Fibroblast of the aortic adventitia (primary cell): ENCODE measurements around the gene BCAS3. TPM values are rescaled to one million over a fixed set of nuclear protein-coding genes. Genes with fewer than 3 reads are reported as not detected.
A peak's percentile ranks its signal among the peaks of the same experiment; 100 is the strongest.

Experiments used
- DNase-seq: peaks from one replicate; pipeline ENCODE4 v3.0.0-alpha.2; 2010; ENCODE audit warnings: low read depth
- H3K4me3 ChIP-seq: 2 replicates; pipeline ENCODE4 v1.5.1; 2011; ENCODE audit warnings: low read depth, mild to moderate bottlenecking, control low read depth, low read length, moderate library complexity
- total RNA-seq: library from RNA; depleted of rRNA; stranded (reverse); fragments of >200 nt; gene quantifications from 2 replicates; pipeline ENCODE4 v1.2.3, GENCODE V29; 2012; ENCODE audit warnings: low replicate concordance
- TF ChIP-seq, protein P1 (sequence below): IDR thresholded peaks from 2 replicates; pipeline ENCODE4 v1.5.1; 2011; ENCODE audit warnings: mild to moderate bottlenecking, low read length, control low read depth, inconsistent platforms; ENCODE audit not compliant: insufficient read depth

The BCAS3 gene
- total RNA-seq, 1 donor = 29.6 TPM

DNA sequence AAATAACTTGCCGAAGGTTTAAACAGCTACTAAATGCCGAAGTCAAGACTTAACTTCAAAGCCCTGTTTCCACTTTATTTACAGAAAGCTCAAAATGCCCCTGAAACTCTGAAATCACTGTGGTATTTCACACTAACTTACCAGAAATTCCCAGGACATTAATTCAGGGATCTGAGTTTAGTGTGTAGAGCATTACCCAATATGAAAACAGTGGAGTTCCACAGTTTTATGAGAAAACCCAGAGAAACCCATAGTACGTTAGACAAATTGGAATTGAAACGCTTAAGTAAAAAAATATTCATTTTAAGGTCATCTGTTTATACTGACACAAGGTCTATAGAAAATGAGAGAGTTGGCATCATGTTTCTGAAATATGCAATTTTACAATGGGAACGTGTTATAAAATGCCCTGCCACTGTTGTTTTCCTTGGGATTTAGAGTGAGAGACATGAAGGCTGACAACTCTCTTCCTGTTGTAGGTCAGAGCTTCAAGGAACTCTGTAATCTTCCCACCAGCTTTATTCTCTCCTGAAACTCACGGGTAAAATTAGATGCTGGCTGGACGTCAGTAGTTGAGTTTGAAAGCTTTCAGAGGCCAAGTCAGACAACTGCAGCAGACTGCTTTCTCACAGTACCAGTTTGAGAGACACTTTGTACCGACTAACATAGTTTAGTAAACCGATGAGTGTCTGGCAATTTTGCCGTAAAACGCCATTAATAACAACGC lies 582.6 kb downstream of the BCAS3 start:
- H3K4me3 ChIP-seq = no peak overlapping the region
- peak; percentile 59 for DNase-seq
- TF ChIP-seq, protein P1, sequence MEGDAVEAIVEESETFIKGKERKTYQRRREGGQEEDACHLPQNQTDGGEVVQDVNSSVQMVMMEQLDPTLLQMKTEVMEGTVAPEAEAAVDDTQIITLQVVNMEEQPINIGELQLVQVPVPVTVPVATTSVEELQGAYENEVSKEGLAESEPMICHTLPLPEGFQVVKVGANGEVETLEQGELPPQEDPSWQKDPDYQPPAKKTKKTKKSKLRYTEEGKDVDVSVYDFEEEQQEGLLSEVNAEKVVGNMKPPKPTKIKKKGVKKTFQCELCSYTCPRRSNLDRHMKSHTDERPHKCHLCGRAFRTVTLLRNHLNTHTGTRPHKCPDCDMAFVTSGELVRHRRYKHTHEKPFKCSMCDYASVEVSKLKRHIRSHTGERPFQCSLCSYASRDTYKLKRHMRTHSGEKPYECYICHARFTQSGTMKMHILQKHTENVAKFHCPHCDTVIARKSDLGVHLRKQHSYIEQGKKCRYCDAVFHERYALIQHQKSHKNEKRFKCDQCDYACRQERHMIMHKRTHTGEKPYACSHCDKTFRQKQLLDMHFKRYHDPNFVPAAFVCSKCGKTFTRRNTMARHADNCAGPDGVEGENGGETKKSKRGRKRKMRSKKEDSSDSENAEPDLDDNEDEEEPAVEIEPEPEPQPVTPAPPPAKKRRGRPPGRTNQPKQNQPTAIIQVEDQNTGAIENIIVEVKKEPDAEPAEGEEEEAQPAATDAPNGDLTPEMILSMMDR = no peak

DNA sequence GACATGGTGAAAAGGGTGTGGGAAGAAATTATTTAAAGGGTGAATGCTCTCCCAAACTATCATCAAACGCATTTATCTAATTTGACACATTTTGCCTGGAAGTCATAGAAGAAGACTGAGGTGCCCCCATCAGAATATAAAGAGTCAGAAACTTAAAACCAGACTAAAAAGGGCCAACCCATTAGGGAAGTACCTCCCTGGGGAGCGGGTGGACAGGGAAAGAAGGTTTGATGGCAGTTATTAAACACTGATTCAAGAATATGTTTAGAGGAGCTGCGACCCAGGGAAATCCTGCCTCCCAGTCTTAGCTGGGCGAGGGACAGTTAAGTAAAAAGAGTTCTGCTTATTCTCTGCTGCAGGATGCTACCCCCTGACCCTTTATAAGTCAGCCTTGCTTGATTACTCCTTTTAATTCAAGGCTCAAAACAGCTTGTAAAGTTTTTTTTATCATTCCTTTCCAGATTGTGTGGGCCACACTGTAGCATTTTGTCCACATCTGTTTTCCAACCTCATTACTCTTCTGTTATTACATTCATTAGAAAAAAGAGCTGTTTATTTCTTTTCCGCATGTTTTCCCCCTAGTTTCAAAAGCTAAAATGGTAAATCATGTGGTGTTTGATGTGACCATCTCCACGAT lies 583.5 kb downstream of the BCAS3 start:
- H3K4me3 ChIP-seq = no peak overlapping the region
- TF ChIP-seq, protein P1 = no peak
- no peak for DNase-seq

DNA sequence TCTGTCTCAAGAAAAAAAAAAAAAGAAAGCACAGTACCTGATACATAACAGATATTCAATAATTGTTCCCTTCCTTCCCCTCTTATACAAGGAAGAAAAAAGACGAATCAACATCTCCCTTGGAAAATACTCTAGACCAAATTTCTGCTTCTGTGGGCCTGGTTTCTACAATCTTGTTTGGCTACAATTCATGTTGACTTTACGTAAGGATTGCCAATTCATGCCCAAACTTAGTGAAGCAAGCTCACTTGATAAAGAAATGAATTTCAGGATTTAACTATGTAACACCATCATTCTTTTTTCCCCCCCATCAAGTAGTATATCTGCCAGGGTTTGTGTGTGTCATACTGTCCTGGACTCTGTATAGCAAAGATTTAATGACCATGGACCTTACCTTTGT lies 587.7 kb downstream of the BCAS3 start:
- peak; percentile 50 for DNase-seq
- H3K4me3 ChIP-seq = no peak overlapping the region
- TF ChIP-seq, protein P1 = no peak

DNA sequence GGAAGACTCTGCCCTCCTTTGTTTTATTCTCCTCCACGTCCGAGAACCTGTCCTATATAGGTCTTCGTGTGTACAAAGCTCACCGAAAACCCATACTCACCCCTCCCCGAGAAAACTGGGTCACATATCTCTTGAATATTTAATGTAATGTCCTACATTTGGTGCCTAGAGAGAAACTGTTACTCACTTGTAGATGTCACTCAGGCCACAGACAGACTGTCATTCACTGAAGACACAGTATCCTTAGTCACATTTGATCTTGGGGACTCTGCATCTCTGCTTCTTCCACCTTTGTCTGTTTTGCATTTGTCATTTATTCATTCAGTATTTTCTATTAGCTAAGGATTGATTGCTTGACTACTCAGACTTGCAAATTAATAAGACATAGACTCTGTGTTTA lies 590.2 kb downstream of the BCAS3 start:
- no peak for DNase-seq
- H3K4me3 ChIP-seq = no peak overlapping the region
- TF ChIP-seq, protein P1 = no peak

DNA sequence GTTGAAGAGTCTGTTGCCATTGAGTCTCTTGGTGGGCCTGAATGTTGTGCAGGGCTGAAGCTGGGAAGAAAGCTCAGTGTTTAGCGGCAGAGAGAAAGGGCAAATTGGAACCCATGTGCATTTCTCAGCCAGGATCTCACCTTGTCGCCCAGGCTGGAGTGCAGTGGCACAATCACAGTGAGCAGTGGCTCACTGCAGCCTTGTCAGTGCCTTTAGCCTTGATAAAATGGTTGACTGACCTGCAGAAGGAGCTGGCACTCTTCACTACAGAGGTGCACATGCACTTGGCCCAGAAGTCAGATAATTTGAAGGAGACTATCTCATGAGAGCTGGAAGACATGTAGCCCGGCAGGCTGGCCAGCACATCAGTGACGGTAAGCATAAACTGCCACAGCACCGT lies 597.7 kb downstream of the BCAS3 start:
- DNase-seq = no peak
- no peak overlapping the region for H3K4me3 ChIP-seq
- TF ChIP-seq, protein P1 = no peak

DNA sequence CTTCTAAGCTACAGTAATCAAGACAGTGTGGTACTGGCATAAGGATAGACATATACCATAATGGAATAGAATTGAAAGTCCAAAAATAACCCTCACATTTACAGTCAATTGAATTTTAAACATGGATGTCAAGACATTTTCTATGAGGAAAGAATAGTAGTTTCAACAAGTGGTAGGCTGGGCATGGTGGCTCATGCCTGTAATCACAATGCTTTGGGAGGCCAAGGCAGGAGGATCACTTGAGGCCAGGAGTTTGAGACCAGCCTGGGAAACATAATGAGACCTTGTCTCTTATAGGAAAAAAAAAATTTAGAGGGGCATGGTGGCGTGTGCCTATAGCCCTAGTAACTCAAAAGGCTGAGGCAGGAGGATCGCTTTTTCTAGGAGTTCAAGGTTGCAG lies 599.2 kb downstream of the BCAS3 start:
- TF ChIP-seq, protein P1 = no peak
- H3K4me3 ChIP-seq = no peak overlapping the region
- DNase-seq = no peak
